ENCODE data around the gene DNA2.
A peak's percentile ranks its signal among the peaks of the same experiment; 100 is the strongest.
"Not testable (repeated sequence)": the region's sequence is repeated elsewhere in the genome, so short reads cannot be mapped to it uniquely, and the experiment has no call there.

DNA2 gene

DNA sequence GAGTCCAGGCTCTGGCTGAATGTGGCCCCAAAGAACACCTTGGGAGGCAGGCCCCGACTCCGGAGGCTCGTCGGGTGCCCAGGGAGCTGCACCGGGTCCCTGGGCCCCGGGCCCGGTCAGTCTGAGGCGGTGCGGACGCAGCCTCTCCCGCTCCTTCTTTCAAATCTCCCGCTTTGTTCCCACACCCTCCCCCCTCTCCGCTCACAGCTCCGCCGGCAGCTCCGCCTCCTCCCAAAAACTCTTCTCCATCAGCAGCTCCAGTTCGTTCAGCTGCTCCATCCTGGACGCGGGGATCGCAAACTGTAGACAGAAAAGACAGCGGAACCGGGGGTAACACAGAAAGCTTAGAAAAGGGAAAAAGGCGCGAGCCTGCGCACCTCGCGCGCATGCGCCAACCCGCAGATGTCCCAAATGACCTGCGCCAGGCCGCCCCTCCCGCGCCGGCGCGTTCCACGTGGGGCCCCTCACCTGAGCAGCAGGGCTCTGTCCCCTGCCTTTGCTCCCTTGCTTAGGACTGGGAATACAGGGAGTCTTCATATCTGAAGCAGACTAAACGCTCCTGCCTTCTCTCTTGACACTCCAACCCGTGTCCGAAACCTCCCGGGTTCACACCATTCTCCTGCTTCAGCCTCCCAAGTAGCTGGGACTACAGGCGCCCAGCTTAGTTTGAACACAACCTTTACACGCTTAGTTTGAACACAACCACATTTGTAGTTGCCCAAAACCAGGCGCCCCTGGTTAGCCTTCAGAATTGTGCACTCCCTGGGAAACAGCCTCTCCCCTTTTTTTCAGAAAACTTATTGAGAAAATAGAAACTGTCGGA is at the start of gene DNA2:
Gene DNA2 (minus strand): TSS at position 388 of the 823 bp plus-strand sequence. CDS start 109 bp downstream, at position 279.
- Histone ChIP-seq H3K27me3 (ENCODE audit: control insufficient read depth, insufficient read depth, low read length) (no peaks in the 10 kb centered on the region), H3K27ac (no peak within 1 kb of the TSS), H3K4me2 (ENCODE audit: low read length) (peak within 1 kb of the TSS; percentile 81), H3K4me3 (ENCODE audit: low read depth, low read length) (peak within 1 kb of the TSS; percentile 72), H2AFZ (peak within 1 kb of the TSS; percentile 82), H3K4me1 (peaks cover 5% of the 10 kb centered on the region), H3K36me3 (ENCODE audit: control insufficient read depth, insufficient read depth, low read length) (no peaks in the 10 kb centered on the region), H3K9me3 (ENCODE audit: control insufficient read depth, low read length) (no peaks in the 10 kb centered on the region), H3K79me2 (no peaks in the 10 kb centered on the region), H3K9ac (no peak within 1 kb of the TSS)
- TF ChIP-seq CTCF (IDR thresholded peaks at IDR 0.05), result no peak

DNA sequence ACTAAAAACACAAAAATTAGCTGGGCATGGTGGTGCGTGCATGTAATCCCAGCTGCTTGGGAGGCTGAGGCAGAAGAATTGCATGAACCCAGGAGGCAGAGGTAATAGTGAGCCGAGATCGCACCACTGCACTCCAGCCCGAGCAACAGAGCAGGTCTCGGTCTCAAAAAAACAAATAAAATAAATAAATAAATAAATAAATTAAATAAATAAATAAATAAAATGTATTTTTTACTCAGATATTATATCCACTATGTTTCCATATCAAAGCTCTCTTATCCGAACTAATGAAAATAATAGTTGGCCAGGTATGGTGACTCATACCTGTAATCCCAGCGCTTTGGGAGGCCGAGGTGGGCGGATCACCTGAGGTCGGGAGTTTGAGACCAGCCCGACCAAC is 46.8 kb upstream of the DNA2 start:
- H3K4me1 ChIP-seq; H3K4me3 ChIP-seq (ENCODE audit: low read depth, low read length); H3K27me3 ChIP-seq (ENCODE audit: control insufficient read depth, insufficient read depth, low read length); H3K27ac ChIP-seq; H3K9ac ChIP-seq; H2AFZ ChIP-seq; H3K36me3 ChIP-seq (ENCODE audit: control insufficient read depth, insufficient read depth, low read length); H3K79me2 ChIP-seq; H3K9me3 ChIP-seq (ENCODE audit: control insufficient read depth, low read length); H3K4me2 ChIP-seq (ENCODE audit: low read length): not testable (repeated sequence)

- Histone ChIP-seq H3K36me3 (ENCODE audit: control insufficient read depth, insufficient read depth, low read length) (no peaks in the 10 kb centered on the region), H3K9me3 (ENCODE audit: control insufficient read depth, low read length) (no peaks in the 10 kb centered on the region), H3K4me1 (no peaks in the 10 kb centered on the region), H3K4me2 (ENCODE audit: low read length) (no peak overlapping the region), H3K27me3 (ENCODE audit: control insufficient read depth, insufficient read depth, low read length) (no peaks in the 10 kb centered on the region), H3K4me3 (ENCODE audit: low read depth, low read length) (no peak overlapping the region), H3K27ac (no peak overlapping the region), H2AFZ (no peak overlapping the region), H3K9ac (no peak overlapping the region), H3K79me2 (no peaks in the 10 kb centered on the region)
- no peak for TF ChIP-seq CTCF (IDR thresholded peaks at IDR 0.05)
Observed at GRCh38 chr10:68517188-68517587, 45.4 kb upstream of the DNA2 start.

- Histone ChIP-seq H2AFZ (no peak overlapping the region), H3K4me3 (ENCODE audit: low read depth, low read length) (no peak overlapping the region)
- TF ChIP-seq CTCF (IDR thresholded peaks at IDR 0.05), result no peak
Observed at GRCh38 chr10:68516766-68517165, 45.0 kb upstream of the DNA2 start.

GRCh38 chr10:68516216-68516615 is 44.4 kb upstream of the DNA2 start:
- H3K4me3 ChIP-seq (ENCODE audit: low read depth, low read length); H3K9me3 ChIP-seq (ENCODE audit: control insufficient read depth, low read length); H3K27me3 ChIP-seq (ENCODE audit: control insufficient read depth, insufficient read depth, low read length); H3K36me3 ChIP-seq (ENCODE audit: control insufficient read depth, insufficient read depth, low read length); H3K79me2 ChIP-seq; H3K27ac ChIP-seq; H3K4me2 ChIP-seq (ENCODE audit: low read length); H2AFZ ChIP-seq; H3K9ac ChIP-seq; H3K4me1 ChIP-seq: not testable (repeated sequence)

More at GRCh38 chr10:68516766-68517165, 45.0 kb upstream of the DNA2 start:
- H3K4me1 ChIP-seq, result no peaks in the 10 kb centered on the region
- no peaks in the 10 kb centered on the region for H3K9me3 ChIP-seq (ENCODE audit: control insufficient read depth, low read length)
- no peak overlapping the region for H3K4me2 ChIP-seq (ENCODE audit: low read length)
- no peaks in the 10 kb centered on the region for H3K79me2 ChIP-seq
- no peak overlapping the region for H3K27ac ChIP-seq
- H3K36me3 ChIP-seq (ENCODE audit: control insufficient read depth, insufficient read depth, low read length), result no peaks in the 10 kb centered on the region
- no peak overlapping the region for H3K9ac ChIP-seq
- H3K27me3 ChIP-seq (ENCODE audit: control insufficient read depth, insufficient read depth, low read length), result no peaks in the 10 kb centered on the region

Data from parathyroid adenoma (tissue), 2 donors.